SJSA1 (cell line): ENCODE results near the gene WDR82. TPM values are rescaled to one million over a fixed set of nuclear protein-coding genes. Genes with fewer than 3 reads are reported as not detected.
"Not testable (repeated sequence)": the region's sequence is repeated elsewhere in the genome, so short reads cannot be mapped to it uniquely, and the experiment has no call there.

ENCODE experiments used
- DNase-seq, 2 experiments: peaks; one replicate each; pipeline ENCODE4 v3.0.0-alpha.2; 2015 to 2020; ENCODE audit warnings: low spot score in 2 of 2, low read depth in 1 of 2
- H3K27ac ChIP-seq: fragments of 250-450 bp; sonication (Bioruptor Pico); 2 replicates; pipeline ENCODE4 v1.5.1; 2020; ENCODE audit warnings: mild to moderate bottlenecking, moderate library complexity
- H3K27me3 ChIP-seq: fragments of 250-450 bp; sonication (Bioruptor Pico); replicated peaks from 2 replicates; pipeline ENCODE4 v1.5.1; 2020; ENCODE audit warnings: mild to moderate bottlenecking, moderate library complexity
- H3K36me3 ChIP-seq: fragments of 250-450 bp; sonication (Bioruptor Pico); 2 replicates; pipeline ENCODE4 v1.5.1; 2020; ENCODE audit warnings: mild to moderate bottlenecking
- H3K4me1 ChIP-seq: fragments of 250-450 bp; sonication (Bioruptor Pico); replicated peaks from 2 replicates; pipeline ENCODE4 v1.6.1; 2021; ENCODE audit warnings: mild to moderate bottlenecking
- H3K4me3 ChIP-seq: fragments of 250-450 bp; sonication (Bioruptor Pico); 2 replicates; pipeline ENCODE4 v1.5.1; 2020; ENCODE audit warnings: mild to moderate bottlenecking
- H3K9me3 ChIP-seq: fragments of 250-450 bp; sonication (Bioruptor Pico); replicated peaks from 2 replicates; pipeline ENCODE4 v1.5.1; 2020; ENCODE audit warnings: mild to moderate bottlenecking
- total RNA-seq: library from RNA; depleted of rRNA; stranded (reverse); fragments of >200 nt; shearing (Covaris generic); gene quantifications from 2 replicates; pipeline ENCODE4 v1.2.3, GENCODE V29; 2014

The WDR82 gene
- total RNA-seq, 1 experiment from 2014 or later = 37.0 TPM

DNA sequence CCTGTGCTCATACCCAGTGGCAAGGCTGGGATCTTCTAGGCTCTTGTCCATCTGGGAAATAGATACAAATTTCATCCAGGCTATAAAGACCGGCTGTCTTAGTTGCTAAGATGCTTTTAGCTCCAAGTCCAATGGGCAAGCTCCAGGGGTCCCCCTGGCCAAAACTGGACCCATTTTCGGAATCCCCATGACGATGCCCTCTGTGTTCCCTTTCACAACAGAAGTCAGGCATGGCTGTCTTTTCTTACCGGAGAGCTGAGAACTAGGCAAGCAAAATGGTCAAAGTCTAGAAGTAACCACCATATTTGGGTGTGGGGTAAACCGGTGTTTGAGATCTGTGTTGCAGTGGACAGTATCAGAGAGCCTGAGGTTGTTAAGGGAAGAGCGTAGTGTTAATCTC lies 10.2 kb upstream of the WDR82 start:
- H3K9me3 ChIP-seq = no peaks in the 10 kb centered on the region
- peaks cover 23% of the 10 kb centered on the region for H3K36me3 ChIP-seq
- DNase-seq = no peak
- peak overlapping the region; percentile 88 for H3K4me3 ChIP-seq
- peak overlapping the region; percentile 100; the same call in 1 of the 2 replicates for H3K27ac ChIP-seq
- no peaks in the 10 kb centered on the region for H3K27me3 ChIP-seq
- peaks cover 12% of the 10 kb centered on the region; the same call in 1 of the 2 replicates for H3K4me1 ChIP-seq

- Histone ChIP-seq H3K9me3 (no peaks in the 10 kb centered on the region), H3K4me3 (peak overlapping the region; percentile 88), H3K27ac (peak overlapping the region; percentile 100), H3K27me3 (no peaks in the 10 kb centered on the region), H3K36me3 (peaks cover 14% of the 10 kb centered on the region), H3K4me1 (peaks cover 21% of the 10 kb centered on the region)
- DNase-seq = no peak
These were observed 8.3 kb upstream of the WDR82 start for GRCh38 chr3:52286777-52287110.

DNA sequence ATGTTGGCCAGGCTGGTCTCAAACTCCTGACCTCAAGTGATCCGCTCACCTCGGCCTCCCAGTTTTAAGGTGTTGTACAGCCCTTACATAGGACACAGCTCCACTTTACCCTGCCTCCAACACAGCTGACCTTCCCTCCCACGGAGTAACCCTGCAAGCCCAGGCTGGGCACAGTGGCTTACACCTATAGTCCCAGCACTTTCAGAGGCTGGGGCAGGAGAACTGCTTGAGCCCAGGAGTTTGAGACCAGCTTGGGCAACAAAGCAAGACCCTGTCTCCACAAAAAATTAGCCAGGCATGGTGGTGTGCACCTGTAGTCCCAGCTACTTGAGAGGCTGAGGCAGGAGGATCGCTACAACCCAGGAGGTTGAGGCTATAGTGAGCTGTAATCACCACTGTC lies 5.6 kb upstream of the WDR82 start:
- H3K27ac ChIP-seq, DNase-seq, H3K27me3 ChIP-seq, H3K9me3 ChIP-seq, H3K4me3 ChIP-seq, H3K36me3 ChIP-seq: not testable (repeated sequence)
- peaks cover 34% of the 10 kb centered on the region for H3K4me1 ChIP-seq

DNA sequence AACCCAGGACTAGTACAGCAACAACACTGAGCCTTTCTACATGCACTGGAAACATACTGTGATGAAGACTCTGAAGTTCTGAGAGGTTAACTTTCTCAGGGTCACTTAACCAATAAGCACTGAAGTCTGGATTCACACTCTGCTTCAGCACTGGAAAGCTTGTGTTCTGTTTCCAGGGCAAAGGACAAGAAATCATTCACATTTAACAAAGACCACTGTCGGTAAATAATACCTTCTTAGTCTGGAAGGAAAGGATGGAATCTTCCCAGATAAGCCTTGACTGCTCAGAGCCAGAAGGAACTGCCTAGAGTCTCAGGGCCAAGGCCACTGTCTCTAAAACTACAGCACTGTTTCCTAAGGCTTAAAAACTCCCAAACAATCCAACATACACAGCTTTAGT lies 4.9 kb upstream of the WDR82 start:
- no peaks in the 10 kb centered on the region for H3K9me3 ChIP-seq
- H3K4me1 ChIP-seq = peaks cover 32% of the 10 kb centered on the region
- peaks cover 7% of the 10 kb centered on the region for H3K36me3 ChIP-seq
- DNase-seq = no peak
- H3K27ac ChIP-seq = no peak overlapping the region
- H3K27me3 ChIP-seq = no peaks in the 10 kb centered on the region
- no peak overlapping the region for H3K4me3 ChIP-seq

- Histone ChIP-seq H3K4me1 (peaks cover 31% of the 10 kb centered on the region), H3K27me3 (no peaks in the 10 kb centered on the region), H3K27ac (no peak overlapping the region), H3K9me3 (no peaks in the 10 kb centered on the region), H3K36me3 (peaks cover 8% of the 10 kb centered on the region), H3K4me3 (no peak overlapping the region)
- DNase-seq = no peak
These were observed 3.7 kb upstream of the WDR82 start for GRCh38 chr3:52281981-52282801.

DNA sequence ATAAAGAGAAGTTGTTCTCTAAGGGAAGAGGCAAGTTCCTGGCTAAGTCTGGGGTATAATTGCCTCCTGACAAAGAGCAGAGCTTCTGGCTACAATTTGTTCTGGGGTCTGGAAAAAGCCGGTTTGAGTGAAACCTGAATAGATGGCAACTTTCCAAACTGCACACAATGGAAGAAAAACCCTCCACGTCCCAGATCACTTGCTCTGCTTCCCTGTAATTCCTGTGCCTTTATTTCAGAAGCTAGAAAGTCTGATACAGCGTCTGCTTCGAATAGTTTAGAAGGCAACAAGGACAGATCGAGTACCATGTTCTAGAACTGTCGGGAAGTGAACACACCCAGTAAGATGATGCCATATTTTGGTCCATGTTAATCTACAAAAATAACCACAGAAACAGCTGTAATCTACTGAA lies 1.6 kb upstream of the WDR82 start:
- no peak overlapping the region for H3K4me3 ChIP-seq
- no peaks in the 10 kb centered on the region for H3K9me3 ChIP-seq
- H3K36me3 ChIP-seq = peaks cover 19% of the 10 kb centered on the region
- H3K27ac ChIP-seq = peak overlapping the region; percentile 96
- H3K27me3 ChIP-seq = no peaks in the 10 kb centered on the region
- no peak for DNase-seq
- peaks cover 35% of the 10 kb centered on the region for H3K4me1 ChIP-seq

DNA sequence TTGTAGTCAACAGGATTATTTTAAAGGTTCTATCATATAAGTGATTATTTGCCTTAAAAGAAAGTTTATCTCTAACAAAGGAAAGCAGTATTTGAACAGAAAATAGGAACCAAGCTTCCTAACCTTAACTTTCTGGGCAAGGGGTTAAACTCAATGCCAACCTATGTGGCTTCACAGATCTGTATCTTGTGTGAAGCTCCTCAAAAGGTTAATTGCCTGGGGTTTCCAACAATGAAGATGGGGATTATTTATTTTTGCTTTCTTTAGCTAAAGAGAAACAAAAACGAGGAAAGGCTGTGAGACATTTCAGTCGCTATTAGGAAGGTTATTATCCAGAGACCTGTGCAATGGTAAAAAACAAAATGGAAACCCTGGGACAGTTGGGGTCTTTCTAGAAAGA lies 1.1 kb upstream of the WDR82 start:
- H3K4me1 ChIP-seq = peaks cover 35% of the 10 kb centered on the region
- peaks cover 23% of the 10 kb centered on the region for H3K36me3 ChIP-seq
- H3K9me3 ChIP-seq = no peaks in the 10 kb centered on the region
- H3K27me3 ChIP-seq = no peaks in the 10 kb centered on the region
- peak overlapping the region; percentile 96 for H3K27ac ChIP-seq
- peak in 1 of 2 experiments; percentile 46 for DNase-seq
- peak overlapping the region; percentile 88 for H3K4me3 ChIP-seq

DNA sequence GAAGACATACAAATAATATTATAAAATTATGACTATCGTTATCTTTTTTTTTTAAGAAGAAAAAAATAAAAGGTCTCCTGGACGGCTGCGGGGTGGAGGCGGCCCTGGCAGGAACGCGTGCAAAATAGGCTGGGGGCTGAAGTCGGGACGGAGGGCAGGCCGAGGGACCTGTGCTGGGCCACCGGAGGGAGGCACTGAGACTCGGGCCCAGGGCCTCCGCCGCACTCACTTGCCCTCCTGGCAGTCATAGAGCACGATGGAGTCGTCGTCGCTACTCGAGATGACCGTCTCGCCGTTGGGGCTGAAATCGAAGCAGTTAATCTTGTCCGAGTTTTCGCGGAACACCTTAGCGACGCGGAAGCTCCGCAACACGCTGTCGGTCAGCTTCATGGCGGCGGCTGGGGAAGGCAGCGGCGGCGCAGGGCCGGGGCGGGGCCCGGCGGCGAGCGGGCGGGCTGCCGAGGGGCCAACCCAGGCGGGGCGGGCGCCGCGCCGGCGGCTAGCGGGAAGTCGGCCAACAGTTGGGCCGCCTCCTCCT lies 408 bp downstream of the WDR82 start:
- Histone ChIP-seq H3K27ac (peak overlapping the region; percentile 96), H3K4me3 (peak overlapping the region; percentile 88), H3K27me3 (no peaks in the 10 kb centered on the region), H3K36me3 (peaks cover 35% of the 10 kb centered on the region), H3K9me3 (no peaks in the 10 kb centered on the region), H3K4me1 (peaks cover 35% of the 10 kb centered on the region)
- DNase-seq = peak in 1 of 2 experiments; percentile 92

DNA sequence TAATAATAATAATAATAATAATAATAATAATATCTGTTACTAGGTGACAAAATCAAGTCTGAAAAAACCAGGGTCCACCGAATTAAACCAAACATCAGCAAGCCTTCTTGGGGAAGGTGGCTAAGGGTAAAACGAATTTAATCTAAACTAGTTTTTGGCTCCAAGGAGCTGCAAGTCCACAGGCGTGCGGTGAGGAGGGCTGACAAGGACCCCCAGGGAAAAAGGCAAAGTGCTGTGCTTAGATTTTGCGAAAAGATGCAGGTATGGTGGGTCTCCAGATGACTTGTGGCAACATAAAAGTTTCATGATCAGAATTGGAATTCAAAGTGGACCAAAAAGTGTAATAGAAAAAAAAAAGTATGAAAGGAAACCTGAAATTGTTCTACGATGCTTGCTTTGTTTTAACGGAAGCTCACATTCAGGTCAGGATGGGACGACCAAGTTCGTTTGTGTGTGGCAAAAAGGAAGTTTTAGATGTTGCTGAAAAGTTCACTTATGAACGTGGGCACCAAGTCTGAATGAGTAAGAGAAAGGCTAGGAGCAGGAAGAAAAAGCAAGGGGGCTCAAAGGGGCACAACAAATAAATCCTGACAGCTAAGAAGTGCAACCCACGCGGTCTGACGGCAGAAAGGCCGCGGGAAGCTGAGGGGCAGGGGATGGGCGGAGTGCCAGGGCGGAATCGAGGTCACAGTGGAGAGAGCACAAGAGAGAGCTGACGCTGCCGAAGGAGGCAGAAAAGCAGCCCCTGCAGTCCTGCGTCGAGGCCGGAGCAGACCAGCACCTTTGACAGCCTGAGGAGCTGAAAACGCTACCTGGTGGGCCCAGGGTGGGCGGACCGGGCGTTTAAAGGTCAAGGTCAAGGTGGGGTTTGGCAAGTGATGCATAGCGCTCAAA lies 1.1 kb downstream of the WDR82 start:
- H3K4me3 ChIP-seq = peak overlapping the region; percentile 88
- peaks cover 41% of the 10 kb centered on the region for H3K36me3 ChIP-seq
- peaks cover 31% of the 10 kb centered on the region for H3K4me1 ChIP-seq
- H3K9me3 ChIP-seq = no peaks in the 10 kb centered on the region
- no peaks in the 10 kb centered on the region for H3K27me3 ChIP-seq
- peak overlapping the region; percentile 96 for H3K27ac ChIP-seq
- peak; percentile 54 to 72 for DNase-seq

- not testable (repeated sequence) for H3K27me3 ChIP-seq, DNase-seq, H3K4me3 ChIP-seq, H3K27ac ChIP-seq, H3K9me3 ChIP-seq
- Histone ChIP-seq H3K36me3 (peaks cover 62% of the 10 kb centered on the region), H3K4me1 (peaks cover 35% of the 10 kb centered on the region)
These were observed 3.7 kb downstream of the WDR82 start for GRCh38 chr3:52274781-52275180.

- Histone ChIP-seq H3K27ac (no peak overlapping the region), H3K27me3 (no peaks in the 10 kb centered on the region), H3K4me3 (no peak overlapping the region), H3K9me3 (no peaks in the 10 kb centered on the region), H3K4me1 (peaks cover 25% of the 10 kb centered on the region), H3K36me3 (peaks cover 72% of the 10 kb centered on the region)
- DNase-seq = no peak
These were observed 5.6 kb downstream of the WDR82 start for GRCh38 chr3:52272831-52273230.

- Histone ChIP-seq H3K4me1 (peaks cover 25% of the 10 kb centered on the region), H3K36me3 (peaks cover 78% of the 10 kb centered on the region)
- not testable (repeated sequence) for H3K27me3 ChIP-seq, H3K9me3 ChIP-seq, H3K27ac ChIP-seq, H3K4me3 ChIP-seq, DNase-seq
These were observed 6.3 kb downstream of the WDR82 start for GRCh38 chr3:52272172-52272571.

DNA sequence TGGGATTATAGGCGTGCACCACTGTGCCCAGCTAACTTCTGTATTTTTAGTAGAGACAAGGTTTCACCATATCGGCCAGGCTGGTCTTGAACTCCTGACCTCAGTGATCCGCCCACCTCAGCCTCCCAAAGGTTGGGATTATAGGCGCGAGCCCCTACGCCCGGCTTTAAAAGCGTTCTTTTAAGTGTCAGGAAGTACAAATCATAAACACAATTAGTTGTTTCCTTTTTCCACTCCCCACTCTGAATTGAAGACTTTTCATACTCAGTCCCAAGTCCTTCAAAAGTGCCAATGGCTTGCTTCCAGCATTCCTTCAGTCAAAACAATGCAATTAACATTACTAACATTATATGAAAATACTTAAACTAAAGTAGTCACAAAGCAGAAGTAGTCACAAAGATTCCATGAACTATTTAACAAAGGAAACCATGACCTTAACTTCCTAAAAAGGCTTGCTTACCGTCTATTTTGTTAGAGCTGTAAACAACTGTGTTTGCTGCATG lies 8.1 kb downstream of the WDR82 start:
- no peaks in the 10 kb centered on the region for H3K27me3 ChIP-seq
- H3K4me3 ChIP-seq = no peak overlapping the region
- peaks cover 87% of the 10 kb centered on the region for H3K36me3 ChIP-seq
- DNase-seq = peak in 1 of 2 experiments; percentile 37
- H3K4me1 ChIP-seq = peaks cover 16% of the 10 kb centered on the region
- no peaks in the 10 kb centered on the region for H3K9me3 ChIP-seq
- H3K27ac ChIP-seq = no peak overlapping the region; the same call in 1 of the 2 replicates
